Adrenal gland (tissue), 5 donors: ENCODE results near the gene PPP2R5C.

Experiments
- POLR2A ChIP-seq, 2 donors: fragments of 450-650 bp; IDR thresholded peaks; one replicate each; pipeline ENCODE4 v1.6.1; 2017; ENCODE audit warnings: antibody characterized with exemption in 2 of 2, mild to moderate bottlenecking in 2 of 2, moderate library complexity in 1 of 2
- TF ChIP-seq, protein P1 (sequence below), 6 experiments: fragments of 450-650 bp in 4 of 6; fragments of 200-600 bp in 2 of 6; sonication (generic) in 1 of 6; IDR thresholded peaks; 1 replicate in 5 of 6; 2 replicates in 1 of 6; pipeline versions ENCODE4 v1.5.1 to v1.8.0; 2016 to 2021; ENCODE audit warnings: antibody characterized with exemption in 6 of 6, mild to moderate bottlenecking in 2 of 6, moderate library complexity in 1 of 6
- donor health status: DM: no; HTN: no; CAD: no.

DNA sequence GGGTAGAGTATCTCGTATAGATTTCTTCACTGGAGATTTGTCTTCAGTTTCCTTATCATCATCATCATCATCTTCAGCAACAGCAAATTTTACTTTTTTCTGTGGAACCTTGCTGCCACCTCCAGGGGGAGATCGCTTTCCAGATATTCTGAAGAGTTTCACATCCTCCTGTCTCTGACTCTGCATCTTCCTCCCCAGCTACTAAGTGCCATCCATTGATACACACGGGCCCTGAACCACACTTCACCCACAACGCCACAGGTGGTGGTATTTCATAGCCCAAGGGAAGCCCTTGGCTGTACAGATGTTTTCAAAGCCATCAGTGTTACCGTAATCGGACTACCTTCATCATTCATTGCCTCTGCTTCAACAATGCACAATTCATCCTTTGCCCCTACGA lies 82.2 kb downstream of the PPP2R5C start:
- TF ChIP-seq, protein P1, sequence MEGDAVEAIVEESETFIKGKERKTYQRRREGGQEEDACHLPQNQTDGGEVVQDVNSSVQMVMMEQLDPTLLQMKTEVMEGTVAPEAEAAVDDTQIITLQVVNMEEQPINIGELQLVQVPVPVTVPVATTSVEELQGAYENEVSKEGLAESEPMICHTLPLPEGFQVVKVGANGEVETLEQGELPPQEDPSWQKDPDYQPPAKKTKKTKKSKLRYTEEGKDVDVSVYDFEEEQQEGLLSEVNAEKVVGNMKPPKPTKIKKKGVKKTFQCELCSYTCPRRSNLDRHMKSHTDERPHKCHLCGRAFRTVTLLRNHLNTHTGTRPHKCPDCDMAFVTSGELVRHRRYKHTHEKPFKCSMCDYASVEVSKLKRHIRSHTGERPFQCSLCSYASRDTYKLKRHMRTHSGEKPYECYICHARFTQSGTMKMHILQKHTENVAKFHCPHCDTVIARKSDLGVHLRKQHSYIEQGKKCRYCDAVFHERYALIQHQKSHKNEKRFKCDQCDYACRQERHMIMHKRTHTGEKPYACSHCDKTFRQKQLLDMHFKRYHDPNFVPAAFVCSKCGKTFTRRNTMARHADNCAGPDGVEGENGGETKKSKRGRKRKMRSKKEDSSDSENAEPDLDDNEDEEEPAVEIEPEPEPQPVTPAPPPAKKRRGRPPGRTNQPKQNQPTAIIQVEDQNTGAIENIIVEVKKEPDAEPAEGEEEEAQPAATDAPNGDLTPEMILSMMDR (IDR thresholded peaks at IDR 0.05) = peak in 5 of 6 experiments; percentile 20 to 50 (median 42)
- TF ChIP-seq POLR2A (IDR thresholded peaks at IDR 0.05) = no peak
